Heart left ventricle (tissue), 16 donors: ENCODE measurements around the gene ZRANB1. TPM values are rescaled to one million over a fixed set of nuclear protein-coding genes. Genes with fewer than 3 reads are reported as not detected.
A peak's percentile ranks its signal among the peaks of the same experiment; 100 is the strongest.

Experiments
- ATAC-seq, 4 donors: fragments of 200-7000 bp; cut with Tn5 transposase; one replicate each; pipeline ENCODE4 v1.9.1; 2020 to 2022; ENCODE audit warnings: moderate library complexity in 4 of 4, mild to moderate bottlenecking in 3 of 4, moderate number of reproducible peaks in 1 of 4
- DNase-seq, 5 donors: peaks; one replicate each; pipeline ENCODE4 v3.0.0-alpha.2; 2020
- H3K27ac ChIP-seq, 12 donors: fragments of 200-600 bp; sonication (generic) in 4 of 12; one replicate each; pipeline versions ENCODE4 v1.5.0 to v1.8.0; 2016 to 2022; ENCODE audit warnings: mild to moderate bottlenecking in 2 of 12
- H3K27me3 ChIP-seq, 9 donors: fragments of 200-600 bp; sonication (generic) in 2 of 9; one replicate each; pipeline versions ENCODE4 v1.5.1 to v1.8.0; 2016 to 2022; ENCODE audit warnings: mild to moderate bottlenecking in 3 of 9
- H3K36me3 ChIP-seq, 9 donors: fragments of 200-600 bp; sonication (generic) in 2 of 9; one replicate each; pipeline versions ENCODE4 v1.5.0 to v1.8.0; 2018 to 2022; ENCODE audit warnings: mild to moderate bottlenecking in 2 of 9
- H3K4me1 ChIP-seq, 12 donors: fragments of 200-600 bp; sonication (generic) in 4 of 12; one replicate each; pipeline versions ENCODE4 v1.5.0 to v1.8.0; 2016 to 2022; ENCODE audit warnings: mild to moderate bottlenecking in 3 of 12
- H3K4me3 ChIP-seq, 12 donors: fragments of 200-600 bp; sonication (generic) in 4 of 12; one replicate each; pipeline versions ENCODE4 v1.5.0 to v1.8.0; 2017 to 2022; ENCODE audit warnings: mild to moderate bottlenecking in 9 of 12, moderate library complexity in 4 of 12
- H3K9me3 ChIP-seq, 12 donors: fragments of 200-600 bp; sonication (generic) in 4 of 12; one replicate each; pipeline versions ENCODE4 v1.5.0 to v1.8.0; 2016 to 2022; ENCODE audit warnings: mild to moderate bottlenecking in 1 of 12
- CTCF ChIP-seq, 12 donors: fragments of 200-600 bp; sonication (generic) in 4 of 12; IDR thresholded peaks; one replicate each; pipeline versions ENCODE4 v1.5.0 to v1.8.0; 2018 to 2022; ENCODE audit warnings: antibody characterized with exemption in 12 of 12, mild to moderate bottlenecking in 5 of 12
- POLR2A ChIP-seq, 2 donors: fragments of 450-650 bp; IDR thresholded peaks; one replicate each; pipeline ENCODE4 v1.6.1; 2017; ENCODE audit warnings: antibody characterized with exemption in 2 of 2, mild to moderate bottlenecking in 2 of 2, moderate library complexity in 2 of 2
- WGBS, 4 donors: extraction: QIAGEN DNeasy Blood & Tissue Kit in 2 of 4; methylation state at CpG; one replicate each; pipeline versions ENCODE4 v1.1.5 to v1.1.7; 2013 to 2018; 5-methylcytosine and 5-hydroxymethylcytosine counted together
- intact Hi-C, 10 donors: fragments of 100-400 bp; cut with DNase I; formaldehyde crosslinking; loops; one replicate each; pipeline versions ENCODE4 v1.11.1 to v1.14.2; 2022
- polyA plus RNA-seq, 2 donors: library from polyadenylated mRNA; stranded (reverse); fragments of 200-250 nt; gene quantifications; one replicate each; pipeline ENCODE4 v1.2.3, GENCODE V29; 2013
- total RNA-seq, 9 donors: library from RNA; depleted of rRNA in 2 of 9; stranded (reverse); fragments of >200 nt in 2 of 9; fragmentation: NEBNext Ultra II Directional in 3 of 9; extraction: Animal tissue kit (Norgen Biotek cat#: 25700) in 3 of 9; gene quantifications; one replicate each; pipeline versions ENCODE4 v1.1.0 to v1.2.4, GENCODE V29; 2016 to 2023
- donor health status: ischemic (EF 13 %, LVEDD 7.1; RV severe dilation, severe dysfunction).
- donor health status: healthy with polysubstance abuse.
- donor health status: DM: no; HTN: yes; CAD: no.
- donor health status: DM: no; HTN: no; CAD: no.
- donor health status: ischemic (EF 25% LVEDD 6.9; RV normal size, moderate dysfunction).
- donor health status: ischemic (EF 25% LVEDD 5.7; RV mildly dilated, moderate dysfunction).
- donor health status: healthy.
- donor health status: DM: yes; HTN: yes; CAD: no.
- donor health status: ischemic (EF 35%, LVEDD 5.7; RV mildly dilated, moderate dysfunction).
- donor health status: nonischemic (EF 11% LVEDD 7.7; RV severe dilation, severe dysfunction).
- donor health status: DM: yes; HTN: yes; CAD: no.
- donor health status: PGD.
- donor health status: ischemic (EF 29% LVEDD 5.4; RV normal size, mild dysfunction).
- donor health status: nonischemic (EF 23%, LVEDD 6.1; RV moderate dilation, normal function).

The ZRANB1 gene
- total and polyA plus RNA-seq, 11 donors = 11.4 to 31.3 (median 25.6) TPM

DNA sequence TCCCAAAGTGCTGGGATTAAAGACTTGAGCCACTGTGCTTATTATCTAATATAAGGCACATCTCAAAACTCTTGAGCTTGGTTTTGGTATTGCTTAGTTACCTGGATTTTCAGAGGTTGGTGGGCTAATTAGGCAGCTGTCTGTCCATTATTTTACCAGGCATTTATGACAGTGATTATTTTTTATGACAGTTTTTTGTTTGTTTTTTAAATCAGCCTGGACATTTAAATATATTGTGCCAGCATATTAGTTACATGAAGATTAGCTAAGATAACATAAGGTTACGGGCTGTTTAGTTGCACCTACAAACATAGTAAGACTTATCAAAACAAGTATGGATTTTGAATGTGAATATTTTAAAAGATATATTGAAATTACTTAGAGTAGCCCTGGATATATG is 2.6 kb upstream of the ZRANB1 start:
- TF ChIP-seq CTCF (IDR thresholded peaks at IDR 0.05) (no peak), POLR2A (IDR thresholded peaks at IDR 0.05) (no peak)
- Histone ChIP-seq H3K27ac (no peak overlapping the region), H3K27me3 (no peaks in the 10 kb centered on the region), H3K9me3 (no peaks in the 10 kb centered on the region), H3K4me3 (no peak overlapping the region), H3K4me1 (peaks cover 3 to 64% (median 41%) of the 10 kb centered on the region in 12 donors), H3K36me3 (peaks cover 0 to 11% (median 0%) of the 10 kb centered on the region in 9 donors)
- 82 to 91% (median 85%) methylated on average over 1 of the region's 1 CpG for WGBS, 4 donors
- DNase-seq (no peak), ATAC-seq (no peak)
- intact Hi-C loops = no loop called here

GRCh38 chr10:124942317-124943169 is 620 bp downstream of the ZRANB1 start:
- Histone ChIP-seq H3K4me3 (peak overlapping the region in 5 of 12 donors; percentile 0 to 25 (median 11)), H3K9me3 (no peaks in the 10 kb centered on the region), H3K4me1 (peaks cover 3 to 81% (median 51%) of the 10 kb centered on the region in 12 donors), H3K36me3 (peaks cover 0 to 11% (median 0%) of the 10 kb centered on the region in 9 donors), H3K27ac (peak overlapping the region; percentile 14 to 77 (median 67)), H3K27me3 (no peaks in the 10 kb centered on the region)
- ATAC-seq = peak; percentile 25 to 70 (median 42)
- WGBS, 4 donors = 41 to 53% (median 47%) methylated on average over 11 of the region's 11 CpGs
- intact Hi-C loops = no loop called here
- TF ChIP-seq CTCF (IDR thresholded peaks at IDR 0.05) (no peak), POLR2A (IDR thresholded peaks at IDR 0.05) (no peak)
- no peak for DNase-seq

DNA sequence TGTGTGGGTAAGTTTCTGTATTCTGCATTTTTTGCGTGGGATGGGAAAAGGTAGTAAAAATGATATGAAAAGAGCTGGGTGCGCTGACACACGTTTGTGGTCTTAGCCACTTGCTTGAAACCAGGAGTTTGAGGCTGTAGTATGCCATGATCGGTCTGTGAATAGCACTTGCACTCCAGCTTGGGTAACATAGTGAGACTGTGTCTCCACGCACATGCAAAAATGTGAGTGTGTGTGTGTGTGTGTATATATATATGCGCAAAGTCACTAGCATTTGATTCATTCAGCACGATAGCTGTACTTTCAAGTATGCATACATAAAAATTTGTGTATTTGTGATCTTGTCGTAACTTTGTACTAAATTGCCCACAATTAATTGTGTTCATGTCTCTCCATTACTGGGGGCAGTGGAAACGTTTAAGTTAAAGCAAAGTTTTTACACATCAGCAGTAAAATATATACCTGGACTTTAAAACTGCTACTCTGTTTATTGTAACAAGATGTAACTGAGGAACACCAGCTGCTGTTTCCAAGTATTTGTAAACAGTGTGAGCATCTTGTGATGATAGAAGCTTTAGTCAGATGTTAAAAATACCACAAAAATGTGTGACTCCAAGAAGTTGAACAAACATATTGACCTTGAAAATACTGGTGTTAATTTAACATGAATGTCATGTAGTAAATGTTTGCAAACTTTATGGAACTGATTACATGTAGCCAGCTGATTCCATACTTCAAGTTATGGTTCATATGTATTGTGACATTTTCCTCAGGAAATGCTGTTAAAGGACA is 1.6 kb downstream of the ZRANB1 start:
- peak overlapping the region in 4 of 12 donors; percentile 1 to 25 (median 11) for H3K4me3 ChIP-seq
- no peak for DNase-seq
- ATAC-seq = peak; percentile 38 to 69 (median 46)

GRCh38 chr10:124944982-124945381 is 3.1 kb downstream of the ZRANB1 start:
- no peak for DNase-seq
- peaks cover 3 to 82% (median 52%) of the 10 kb centered on the region in 12 donors for H3K4me1 ChIP-seq
- TF ChIP-seq POLR2A (IDR thresholded peaks at IDR 0.05) (no peak), CTCF (IDR thresholded peaks at IDR 0.05) (no peak)
- intact Hi-C loops = no loop called here
- 56 to 84% (median 82%) methylated on average over 2 of the region's 2 CpGs for WGBS, 4 donors
- no peaks in the 10 kb centered on the region for H3K9me3 ChIP-seq
- peaks cover 0 to 25% (median 4%) of the 10 kb centered on the region in 9 donors for H3K36me3 ChIP-seq
- no peak overlapping the region for H3K4me3 ChIP-seq
- no peaks in the 10 kb centered on the region for H3K27me3 ChIP-seq
- peak overlapping the region in 8 of 12 donors; percentile 31 to 77 (median 67) for H3K27ac ChIP-seq
- no peak for ATAC-seq

More for the DNA sequence above, 1.6 kb downstream of the ZRANB1 start:
- Histone ChIP-seq H3K4me1 (peaks cover 3 to 90% (median 54%) of the 10 kb centered on the region in 12 donors), H3K27ac (peak overlapping the region; percentile 14 to 77 (median 67)), H3K36me3 (peaks cover 0 to 19% (median under 1%) of the 10 kb centered on the region in 9 donors), H3K27me3 (no peaks in the 10 kb centered on the region), H3K9me3 (no peaks in the 10 kb centered on the region)
- WGBS, 4 donors = 66 to 73% (median 70%) methylated on average over 9 of the region's 9 CpGs
- TF ChIP-seq POLR2A (IDR thresholded peaks at IDR 0.05) = no peak
- intact Hi-C loops = no loop called here
